Neuron (in vitro differentiated cells): ENCODE results near the gene CATSPER4.
A peak's percentile ranks its signal among the peaks of the same experiment; 100 is the strongest.

Source experiments
- H2AFZ ChIP-seq: one replicate; pipeline ENCODE4 v1.6.1; 2013; ENCODE audit warnings: low read depth, mild to moderate bottlenecking, inconsistent platforms, low read length, moderate library complexity
- H3K27me3 ChIP-seq: one replicate; pipeline ENCODE4 v1.6.1; 2013; ENCODE audit warnings: low read length; ENCODE audit not compliant: insufficient read depth
- H3K36me3 ChIP-seq: one replicate; pipeline ENCODE4 v1.6.1; 2013; ENCODE audit warnings: low read length; ENCODE audit not compliant: insufficient read depth
- H3K4me1 ChIP-seq: one replicate; pipeline ENCODE4 v1.6.1; 2013; ENCODE audit warnings: low read length; ENCODE audit not compliant: insufficient read depth
- H3K4me3 ChIP-seq: 2 replicates; pipeline ENCODE4 v1.5.1; 2013; ENCODE audit warnings: mild to moderate bottlenecking, low read length, moderate library complexity
- H3K9me3 ChIP-seq: one replicate; pipeline ENCODE4 v1.6.1; 2013; ENCODE audit warnings: low read length

CATSPER4 gene

GRCh38 chr1:26190373-26190987 is at the start of gene CATSPER4:
Gene CATSPER4, plus strand, starts transcription at chr1:26190602. Its CDS starts 26 bp downstream, at chr1:26190628.
- no peaks in the 10 kb centered on the region for H3K36me3 ChIP-seq
- no peaks in the 10 kb centered on the region for H3K9me3 ChIP-seq
- H3K27me3 ChIP-seq, result no peaks in the 10 kb centered on the region
- no peak within 1 kb of the TSS for H2AFZ ChIP-seq
- no peaks in the 10 kb centered on the region for H3K4me1 ChIP-seq
- H3K4me3 ChIP-seq, result no peak within 1 kb of the TSS

GRCh38 chr1:26142159-26142558 is 48.2 kb upstream of the CATSPER4 start:
- no peak overlapping the region for H3K4me3 ChIP-seq
- peaks cover 3% of the 10 kb centered on the region for H3K27me3 ChIP-seq
- H2AFZ ChIP-seq, result no peak overlapping the region
- no peaks in the 10 kb centered on the region for H3K9me3 ChIP-seq
- no peaks in the 10 kb centered on the region for H3K4me1 ChIP-seq
- H3K36me3 ChIP-seq, result no peaks in the 10 kb centered on the region

- no peaks in the 10 kb centered on the region for H3K4me1 ChIP-seq
- no peak overlapping the region for H2AFZ ChIP-seq
- H3K36me3 ChIP-seq, result no peaks in the 10 kb centered on the region
- peaks cover 4% of the 10 kb centered on the region for H3K27me3 ChIP-seq
- H3K9me3 ChIP-seq, result no peaks in the 10 kb centered on the region
- H3K4me3 ChIP-seq, result no peak overlapping the region
Observed at GRCh38 chr1:26145041-26145959, 45.1 kb upstream of the CATSPER4 start.

- Histone ChIP-seq H3K27me3 (peaks cover 7% of the 10 kb centered on the region), H2AFZ (no peak overlapping the region), H3K4me3 (no peak overlapping the region)
Observed at GRCh38 chr1:26145960-26146294, 44.5 kb upstream of the CATSPER4 start.

GRCh38 chr1:26148887-26149286 is 41.5 kb upstream of the CATSPER4 start:
- Histone ChIP-seq H3K36me3 (no peaks in the 10 kb centered on the region), H3K27me3 (peaks cover 5% of the 10 kb centered on the region), H3K4me3 (no peak overlapping the region), H3K9me3 (no peaks in the 10 kb centered on the region), H2AFZ (no peak overlapping the region), H3K4me1 (no peaks in the 10 kb centered on the region)

More at GRCh38 chr1:26145960-26146294, 44.5 kb upstream of the CATSPER4 start:
- H3K9me3 ChIP-seq, result no peaks in the 10 kb centered on the region
- no peaks in the 10 kb centered on the region for H3K36me3 ChIP-seq
- H3K4me1 ChIP-seq, result no peaks in the 10 kb centered on the region

- H3K9me3 ChIP-seq, result no peaks in the 10 kb centered on the region
- peaks cover 20% of the 10 kb centered on the region for H3K27me3 ChIP-seq
- H3K4me1 ChIP-seq, result peaks cover 32% of the 10 kb centered on the region
- H3K4me3 ChIP-seq, result no peak overlapping the region
- no peak overlapping the region for H2AFZ ChIP-seq
- H3K36me3 ChIP-seq, result no peaks in the 10 kb centered on the region
Observed at GRCh38 chr1:26153966-26154532, 36.4 kb upstream of the CATSPER4 start.

- Histone ChIP-seq H3K36me3 (no peaks in the 10 kb centered on the region), H3K9me3 (no peaks in the 10 kb centered on the region), H2AFZ (peak overlapping the region; percentile 21), H3K4me1 (peaks cover 38% of the 10 kb centered on the region), H3K27me3 (peaks cover 20% of the 10 kb centered on the region), H3K4me3 (peak overlapping the region; percentile 10)
Observed at GRCh38 chr1:26154750-26155149, 35.7 kb upstream of the CATSPER4 start.

GRCh38 chr1:26155370-26156284 is 34.8 kb upstream of the CATSPER4 start:
- H3K4me3 ChIP-seq, result peak overlapping the region; percentile 10
- H3K27me3 ChIP-seq, result peaks cover 15% of the 10 kb centered on the region
- H3K4me1 ChIP-seq, result peaks cover 39% of the 10 kb centered on the region

GRCh38 chr1:26156285-26157038 is 33.9 kb upstream of the CATSPER4 start:
- Histone ChIP-seq H3K27me3 (peaks cover 15% of the 10 kb centered on the region), H3K4me1 (peaks cover 39% of the 10 kb centered on the region), H3K4me3 (no peak overlapping the region)

More at GRCh38 chr1:26155370-26156284, 34.8 kb upstream of the CATSPER4 start:
- Histone ChIP-seq H3K36me3 (no peaks in the 10 kb centered on the region), H3K9me3 (no peaks in the 10 kb centered on the region), H2AFZ (peak overlapping the region; percentile 21)

GRCh38 chr1:26158271-26158907 is 32.0 kb upstream of the CATSPER4 start:
- Histone ChIP-seq H3K27me3 (peaks cover 15% of the 10 kb centered on the region), H2AFZ (no peak overlapping the region), H3K4me1 (peaks cover 39% of the 10 kb centered on the region), H3K4me3 (no peak overlapping the region), H3K36me3 (no peaks in the 10 kb centered on the region), H3K9me3 (no peaks in the 10 kb centered on the region)

More at GRCh38 chr1:26156285-26157038, 33.9 kb upstream of the CATSPER4 start:
- Histone ChIP-seq H3K36me3 (no peaks in the 10 kb centered on the region), H3K9me3 (no peaks in the 10 kb centered on the region), H2AFZ (no peak overlapping the region)

GRCh38 chr1:26158908-26159742 is 31.3 kb upstream of the CATSPER4 start, which contains the start of gene FAM110D:
Gene FAM110D, plus strand, starts transcription at chr1:26159079. Its CDS starts 2,213 bp downstream, at chr1:26161292.
- Histone ChIP-seq H3K36me3 (no peaks in the 10 kb centered on the region), H3K9me3 (no peaks in the 10 kb centered on the region), H2AFZ (no peak within 1 kb of the TSS), H3K4me1 (peaks cover 39% of the 10 kb centered on the region), H3K4me3 (no peak within 1 kb of the TSS), H3K27me3 (peaks cover 15% of the 10 kb centered on the region)
